Measurements from ENCODE around the gene SCN1A.

DNA sequence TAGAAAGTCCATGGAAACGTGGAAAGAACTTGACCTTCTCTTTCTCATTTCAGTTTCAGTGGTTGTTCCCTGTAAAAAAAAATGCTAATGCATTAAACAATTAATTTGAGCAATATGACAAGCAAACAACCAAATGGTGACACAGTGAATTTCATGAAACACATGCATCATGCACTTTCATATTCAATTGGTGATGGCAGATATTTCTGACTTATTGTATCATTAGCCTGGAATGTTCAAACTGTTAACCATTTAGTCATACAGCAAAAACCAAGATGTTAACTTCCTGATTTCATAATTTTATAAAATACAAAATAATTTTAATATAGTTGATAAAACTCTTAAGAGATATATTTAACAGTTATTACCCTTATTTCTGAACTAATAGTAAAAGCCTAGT lies 85.5 kb downstream of the SCN1A start:
- TF ChIP-seq KLF11 (CRISPR knock-in tag; IDR thresholded peaks at IDR 0.05), result no peak
- TF ChIP-seq, protein P1, sequence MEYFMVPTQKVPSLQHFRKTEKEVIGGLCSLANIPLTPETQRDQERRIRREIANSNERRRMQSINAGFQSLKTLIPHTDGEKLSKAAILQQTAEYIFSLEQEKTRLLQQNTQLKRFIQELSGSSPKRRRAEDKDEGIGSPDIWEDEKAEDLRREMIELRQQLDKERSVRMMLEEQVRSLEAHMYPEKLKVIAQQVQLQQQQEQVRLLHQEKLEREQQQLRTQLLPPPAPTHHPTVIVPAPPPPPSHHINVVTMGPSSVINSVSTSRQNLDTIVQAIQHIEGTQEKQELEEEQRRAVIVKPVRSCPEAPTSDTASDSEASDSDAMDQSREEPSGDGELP (IDR thresholded peaks at IDR 0.05; ENCODE audit: borderline replicate concordance, low read depth), result no peak
- TF ChIP-seq, protein P2, sequence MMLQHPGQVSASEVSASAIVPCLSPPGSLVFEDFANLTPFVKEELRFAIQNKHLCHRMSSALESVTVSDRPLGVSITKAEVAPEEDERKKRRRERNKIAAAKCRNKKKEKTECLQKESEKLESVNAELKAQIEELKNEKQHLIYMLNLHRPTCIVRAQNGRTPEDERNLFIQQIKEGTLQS (CRISPR knock-in tag; IDR thresholded peaks at IDR 0.05), result no peak
- no peak for TF ChIP-seq BCL6 (CRISPR knock-in tag; IDR thresholded peaks at IDR 0.05)
- TF ChIP-seq, protein P3, sequence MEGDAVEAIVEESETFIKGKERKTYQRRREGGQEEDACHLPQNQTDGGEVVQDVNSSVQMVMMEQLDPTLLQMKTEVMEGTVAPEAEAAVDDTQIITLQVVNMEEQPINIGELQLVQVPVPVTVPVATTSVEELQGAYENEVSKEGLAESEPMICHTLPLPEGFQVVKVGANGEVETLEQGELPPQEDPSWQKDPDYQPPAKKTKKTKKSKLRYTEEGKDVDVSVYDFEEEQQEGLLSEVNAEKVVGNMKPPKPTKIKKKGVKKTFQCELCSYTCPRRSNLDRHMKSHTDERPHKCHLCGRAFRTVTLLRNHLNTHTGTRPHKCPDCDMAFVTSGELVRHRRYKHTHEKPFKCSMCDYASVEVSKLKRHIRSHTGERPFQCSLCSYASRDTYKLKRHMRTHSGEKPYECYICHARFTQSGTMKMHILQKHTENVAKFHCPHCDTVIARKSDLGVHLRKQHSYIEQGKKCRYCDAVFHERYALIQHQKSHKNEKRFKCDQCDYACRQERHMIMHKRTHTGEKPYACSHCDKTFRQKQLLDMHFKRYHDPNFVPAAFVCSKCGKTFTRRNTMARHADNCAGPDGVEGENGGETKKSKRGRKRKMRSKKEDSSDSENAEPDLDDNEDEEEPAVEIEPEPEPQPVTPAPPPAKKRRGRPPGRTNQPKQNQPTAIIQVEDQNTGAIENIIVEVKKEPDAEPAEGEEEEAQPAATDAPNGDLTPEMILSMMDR (CRISPR knock-in tag; IDR thresholded peaks at IDR 0.05), result no peak
- TF ChIP-seq, protein P4, sequence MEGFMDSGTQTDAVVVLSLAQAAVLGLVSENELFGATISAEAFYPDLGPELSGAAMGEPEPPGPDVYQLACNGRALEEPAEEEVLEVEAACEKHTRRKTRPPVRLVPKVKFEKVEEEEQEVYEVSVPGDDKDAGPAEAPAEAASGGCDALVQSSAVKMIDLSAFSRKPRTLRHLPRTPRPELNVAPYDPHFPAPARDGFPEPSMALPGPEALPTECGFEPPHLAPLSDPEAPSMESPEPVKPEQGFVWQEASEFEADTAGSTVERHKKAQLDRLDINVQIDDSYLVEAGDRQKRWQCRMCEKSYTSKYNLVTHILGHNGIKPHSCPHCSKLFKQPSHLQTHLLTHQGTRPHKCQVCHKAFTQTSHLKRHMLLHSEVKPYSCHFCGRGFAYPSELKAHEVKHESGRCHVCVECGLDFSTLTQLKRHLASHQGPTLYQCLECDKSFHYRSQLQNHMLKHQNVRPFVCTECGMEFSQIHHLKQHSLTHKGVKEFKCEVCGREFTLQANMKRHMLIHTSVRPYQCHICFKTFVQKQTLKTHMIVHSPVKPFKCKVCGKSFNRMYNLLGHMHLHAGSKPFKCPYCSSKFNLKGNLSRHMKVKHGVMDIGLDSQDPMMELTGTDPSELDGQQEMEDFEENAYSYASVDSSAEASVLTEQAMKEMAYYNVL (CRISPR knock-in tag; IDR thresholded peaks at IDR 0.05; ENCODE audit: borderline replicate concordance), result no peak
- no peak for TF ChIP-seq ASH2L (IDR thresholded peaks at IDR 0.05; ENCODE audit: insufficient read length, low read depth, low read length)
- TF ChIP-seq ZNF546 (CRISPR knock-in tag; conservative IDR thresholded peaks at IDR 0.05), result no peak
- TF ChIP-seq MZF1 (CRISPR knock-in tag; IDR thresholded peaks at IDR 0.05; ENCODE audit: borderline replicate concordance), result no peak
- TF ChIP-seq ARNTL (CRISPR knock-in tag; IDR thresholded peaks at IDR 0.05), result no peak
- no peak for TF ChIP-seq POLR2A (IDR thresholded peaks at IDR 0.05; ENCODE audit: insufficient read depth in 1 of 2, low read depth in 2 of 2, low read length in 2 of 2)
